GM18507 (cell line): ENCODE data around the gene RBP3.
A peak's percentile ranks its signal among the peaks of the same experiment; 100 is the strongest.

Experiments
- DNase-seq: peaks from one replicate; pipeline ENCODE4 v3.0.0; 2011; ENCODE audit warnings: low read depth; ENCODE audit not compliant: insufficient read length; ENCODE audit errors: extremely low spot score
- FAIRE-seq: peaks from 2 replicates; lab custom pipeline; 2011; peaks lifted over from hg19 to GRCh38; lab: Jason Lieb, UNC

The RBP3 gene

GRCh38 chr10:47333532-47333931, 14.6 kb upstream of the RBP3 start:
- FAIRE-seq (no peak), DNase-seq (no peak)

DNA sequence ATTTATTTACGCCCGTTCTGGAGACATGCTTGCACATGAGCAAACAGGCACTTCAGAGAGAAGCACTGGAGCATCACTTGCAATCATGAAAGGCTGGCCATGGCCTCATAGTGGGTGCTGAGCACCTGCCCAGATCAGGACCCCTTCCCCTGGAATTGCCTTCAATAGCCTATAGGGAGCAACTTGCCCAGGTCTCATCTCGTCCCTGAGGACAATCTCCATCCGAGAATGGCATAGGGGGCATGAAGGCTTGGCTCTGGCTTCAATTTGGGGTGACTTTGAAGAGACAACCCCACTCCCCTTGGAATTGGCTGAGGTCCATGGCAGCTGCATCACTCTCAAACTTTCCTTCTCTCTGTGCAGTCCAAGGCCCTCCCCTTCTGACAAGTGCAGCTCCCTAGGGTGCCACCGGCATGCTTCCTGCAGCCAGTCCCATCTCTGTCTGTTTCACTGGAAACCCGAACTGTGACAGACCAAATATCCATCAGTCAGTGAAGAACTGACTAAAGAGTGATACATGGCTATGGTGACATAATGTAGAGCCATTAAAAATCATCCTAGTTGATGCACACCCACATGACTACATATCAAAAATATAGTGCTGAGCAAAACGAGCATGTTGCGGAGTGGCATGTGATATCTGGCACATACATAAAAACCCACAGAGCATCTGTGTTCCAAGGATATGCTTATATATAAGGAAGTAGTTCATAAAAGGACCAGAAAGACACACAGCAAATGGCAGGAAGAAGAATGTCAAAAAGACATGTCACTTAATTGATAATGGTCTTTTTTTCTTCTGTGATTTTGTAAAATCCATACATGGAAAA, 13.5 kb upstream of the RBP3 start:
- FAIRE-seq = no peak
- no peak for DNase-seq

DNA sequence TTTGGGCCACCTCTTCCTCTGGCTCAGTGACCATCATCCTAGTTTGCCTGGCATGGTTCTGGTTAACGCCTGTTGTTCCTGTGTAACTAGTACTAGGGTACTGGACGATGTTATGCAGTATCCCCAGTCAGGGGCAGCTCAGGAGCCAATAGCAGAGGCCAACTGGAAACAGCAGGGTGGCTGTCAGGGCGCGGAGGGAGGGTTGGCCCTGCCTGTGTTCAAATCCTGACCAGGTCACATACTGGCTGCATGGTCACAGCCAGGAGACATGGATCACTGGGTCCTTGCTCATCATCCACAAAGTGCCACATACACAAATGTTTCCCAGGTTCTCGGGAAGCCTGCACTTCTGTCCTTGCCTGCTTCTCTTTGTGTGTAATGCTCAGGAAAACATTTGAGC, 12.3 kb upstream of the RBP3 start:
- FAIRE-seq = no peak

DNA sequence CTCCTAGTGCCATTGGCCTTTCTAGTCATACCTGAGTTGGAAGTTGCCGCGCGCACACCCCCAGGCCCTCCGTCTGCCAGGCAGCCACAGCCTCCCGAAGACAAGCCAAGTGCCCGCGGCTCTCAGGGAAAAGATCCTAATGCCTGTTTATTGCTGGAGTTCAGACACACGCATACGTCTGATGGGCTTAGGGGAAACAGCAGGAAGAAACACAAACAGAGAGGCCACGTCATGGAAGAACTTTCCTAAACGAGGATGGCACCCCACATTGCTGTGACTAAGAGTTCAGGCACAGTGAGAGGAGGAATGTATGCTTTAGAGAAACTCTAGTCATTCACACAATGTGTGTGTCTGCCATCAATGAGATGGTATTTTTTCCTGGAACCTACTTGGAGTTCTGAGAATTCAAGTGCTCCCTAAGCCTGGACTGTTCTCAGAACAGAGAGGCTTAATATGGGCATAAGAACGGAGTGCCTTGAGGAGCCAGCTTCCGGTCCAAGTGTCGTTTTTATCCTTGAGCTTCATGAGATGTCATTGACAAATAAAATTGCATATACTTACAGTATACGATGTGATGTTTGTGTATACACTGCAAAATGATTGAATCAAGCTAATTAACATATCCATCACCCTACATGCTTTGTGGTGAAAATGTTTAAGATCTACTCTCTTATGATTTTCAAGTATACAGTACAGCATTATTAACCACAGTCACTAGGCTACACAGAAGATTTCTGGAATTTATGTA, 11.6 kb upstream of the RBP3 start:
- FAIRE-seq (no peak), DNase-seq (no peak)

More for the DNA sequence above, 12.3 kb upstream of the RBP3 start:
- DNase-seq = no peak

- FAIRE-seq (no peak), DNase-seq (no peak)
These were observed 10.9 kb upstream of the RBP3 start for GRCh38 chr10:47337310-47337709.

- FAIRE-seq (no peak), DNase-seq (no peak)
These were observed 8.9 kb upstream of the RBP3 start for GRCh38 chr10:47339186-47339735.

GRCh38 chr10:47339759-47340607, 8.2 kb upstream of the RBP3 start:
- DNase-seq = no peak
- no peak for FAIRE-seq

GRCh38 chr10:47340608-47341170, 7.5 kb upstream of the RBP3 start:
- DNase-seq = peak; percentile 53
- FAIRE-seq = no peak

DNA sequence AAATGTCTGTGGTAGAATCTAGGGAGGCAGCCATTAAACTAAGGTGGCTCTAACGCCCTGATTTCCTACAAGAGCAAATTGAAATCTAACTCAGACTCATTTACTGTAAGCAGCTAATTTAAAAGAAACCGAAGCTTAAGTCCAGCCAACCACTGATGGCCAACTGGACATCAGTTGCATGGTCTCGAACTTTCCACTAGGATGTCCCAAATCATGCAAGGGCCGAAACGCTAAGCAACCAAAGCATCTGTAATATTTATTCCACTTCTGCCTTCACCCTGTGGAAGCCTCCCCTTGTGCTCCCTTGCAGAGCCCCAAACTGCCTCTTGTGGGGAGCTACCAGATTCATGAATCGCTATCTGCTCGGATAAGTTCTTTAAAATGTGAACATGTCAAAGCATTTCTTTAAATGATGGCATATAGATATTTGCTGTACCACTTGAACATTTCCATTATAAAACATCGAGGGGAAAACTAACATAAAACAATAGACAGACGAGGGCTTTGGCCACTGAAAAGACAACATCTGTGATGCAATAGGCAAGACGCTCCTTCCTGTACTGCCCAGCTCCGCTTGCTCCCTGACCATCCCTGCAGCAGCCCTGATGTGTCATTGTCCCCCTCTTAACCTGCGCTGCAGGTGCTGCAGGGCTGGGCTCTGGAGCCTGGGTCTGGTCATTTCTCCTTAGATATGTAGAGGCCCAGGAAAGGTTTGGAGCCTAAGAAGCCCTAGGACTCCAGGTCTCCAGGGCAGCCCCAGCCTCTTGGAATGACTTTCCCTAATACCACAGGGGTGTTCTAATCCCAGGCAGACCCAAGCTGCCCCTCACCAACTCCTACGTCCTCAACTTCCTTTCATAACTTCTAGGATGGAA, 2.9 kb upstream of the RBP3 start:
- no peak for DNase-seq
- no peak for FAIRE-seq

GRCh38 chr10:47346581-47347302, 1.4 kb upstream of the RBP3 start:
- DNase-seq (no peak), FAIRE-seq (no peak)

DNA sequence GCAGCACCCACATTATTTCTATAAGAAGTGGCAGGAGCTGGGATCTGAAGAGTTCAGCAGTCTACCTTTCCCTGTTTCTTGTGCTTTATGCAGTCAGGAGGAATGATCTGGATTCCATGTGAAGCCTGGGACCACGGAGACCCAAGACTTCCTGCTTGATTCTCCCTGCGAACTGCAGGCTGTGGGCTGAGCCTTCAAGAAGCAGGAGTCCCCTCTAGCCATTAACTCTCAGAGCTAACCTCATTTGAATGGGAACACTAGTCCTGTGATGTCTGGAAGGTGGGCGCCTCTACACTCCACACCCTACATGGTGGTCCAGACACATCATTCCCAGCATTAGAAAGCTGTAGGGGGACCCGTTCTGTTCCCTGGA, 874 bp upstream of the RBP3 start:
- DNase-seq (no peak), FAIRE-seq (no peak)

GRCh38 chr10:47348661-47349470, 703 bp downstream of the RBP3 start:
- DNase-seq = no peak
- no peak for FAIRE-seq

DNA sequence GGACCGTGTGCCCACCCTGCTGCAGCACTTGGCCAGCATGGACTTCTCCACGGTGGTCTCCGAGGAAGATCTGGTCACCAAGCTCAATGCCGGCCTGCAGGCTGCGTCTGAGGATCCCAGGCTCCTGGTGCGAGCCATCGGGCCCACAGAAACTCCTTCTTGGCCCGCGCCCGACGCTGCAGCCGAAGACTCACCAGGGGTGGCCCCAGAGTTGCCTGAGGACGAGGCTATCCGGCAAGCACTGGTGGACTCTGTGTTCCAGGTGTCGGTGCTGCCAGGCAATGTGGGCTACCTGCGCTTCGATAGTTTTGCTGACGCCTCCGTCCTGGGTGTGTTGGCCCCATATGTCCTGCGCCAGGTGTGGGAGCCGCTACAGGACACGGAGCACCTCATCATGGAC, 1.4 kb downstream of the RBP3 start:
- FAIRE-seq = no peak
- DNase-seq = no peak

DNA sequence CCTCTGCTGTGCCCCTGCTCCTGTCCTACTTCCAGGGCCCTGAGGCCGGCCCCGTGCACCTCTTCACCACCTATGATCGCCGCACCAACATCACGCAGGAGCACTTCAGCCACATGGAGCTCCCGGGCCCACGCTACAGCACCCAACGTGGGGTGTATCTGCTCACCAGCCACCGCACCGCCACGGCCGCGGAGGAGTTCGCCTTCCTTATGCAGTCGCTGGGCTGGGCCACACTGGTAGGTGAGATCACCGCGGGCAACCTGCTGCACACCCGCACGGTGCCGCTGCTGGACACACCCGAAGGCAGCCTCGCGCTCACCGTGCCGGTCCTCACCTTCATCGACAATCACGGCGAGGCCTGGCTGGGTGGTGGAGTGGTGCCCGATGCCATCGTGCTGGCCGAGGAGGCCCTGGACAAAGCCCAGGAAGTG, 1.8 kb downstream of the RBP3 start:
- FAIRE-seq = no peak
- no peak for DNase-seq

GRCh38 chr10:47350671-47351640, 2.8 kb downstream of the RBP3 start:
- DNase-seq = no peak
- no peak for FAIRE-seq
